Stimulated activated effector memory CD8-positive, alpha-beta T cell treated with anti-CD3 and anti-CD28 coated beads, Interleukin-12 subunit alpha, Interleukin-12 subunit beta, amount 100 ng/mL, for 72 hours (primary cell): ENCODE results near the gene DLG4.
A peak's percentile ranks its signal among the peaks of the same experiment; 100 is the strongest.
"Not testable (repeated sequence)": the region's sequence is repeated elsewhere in the genome, so short reads cannot be mapped to it uniquely, and the experiment has no call there.

ENCODE experiments used
- ATAC-seq: fragments of 150-1000 bp; cut with Tn5 transposase; 2 replicates; pipeline ENCODE4 v1.10.0; 2021
- DNase-seq, 2 donors: peaks; one replicate each; pipeline ENCODE4 v3.0.0; 2021 to 2022; ENCODE audit warnings: low spot score in 2 of 2
- H3K27ac Mint-ChIP-seq: one replicate; pipeline ENCODE4 v1.8.0; 2022; ENCODE audit warnings: mild to moderate bottlenecking, mixed read lengths
- H3K36me3 Mint-ChIP-seq: one replicate; pipeline ENCODE4 v1.8.0; 2022; ENCODE audit warnings: mild to moderate bottlenecking, mixed read lengths
- H3K4me1 Mint-ChIP-seq: one replicate; pipeline ENCODE4 v1.8.0; 2022; ENCODE audit warnings: mixed read lengths
- H3K4me3 Mint-ChIP-seq: one replicate; pipeline ENCODE4 v1.8.0; 2022; ENCODE audit warnings: mild to moderate bottlenecking, mixed read lengths
- H3K9me3 Mint-ChIP-seq: one replicate; pipeline ENCODE4 v1.8.0; 2022; ENCODE audit warnings: mixed read lengths

Gene DLG4

DNA sequence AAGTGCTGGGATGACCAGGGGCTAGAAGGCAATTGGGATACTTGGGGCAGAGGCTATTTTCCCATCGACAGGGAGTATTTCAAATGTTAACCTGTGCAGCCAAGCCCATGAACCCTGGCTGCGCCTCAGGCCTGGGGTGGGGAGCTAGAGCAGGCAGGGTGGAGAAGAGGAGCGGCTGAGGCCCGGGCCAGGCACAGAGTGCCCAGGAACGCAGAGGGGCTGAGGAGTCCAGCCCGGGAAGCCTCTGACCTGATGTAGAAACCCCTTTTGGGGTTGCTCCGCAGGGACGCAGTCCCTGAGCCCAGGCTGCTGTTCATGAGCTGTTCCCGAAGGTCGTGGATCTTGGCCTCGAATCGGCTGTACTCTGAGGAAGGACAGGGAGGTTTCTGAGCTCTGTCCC, 23.7 kb downstream of the DLG4 start:
- no peak overlapping the region for H3K4me3 Mint-ChIP-seq
- ATAC-seq (no peak), DNase-seq (no peak)
- H3K4me1 Mint-ChIP-seq, result peaks cover 9% of the 10 kb centered on the region
- H3K36me3 Mint-ChIP-seq, result no peaks in the 10 kb centered on the region
- H3K9me3 Mint-ChIP-seq, result no peaks in the 10 kb centered on the region
- H3K27ac Mint-ChIP-seq, result no peak overlapping the region

DNA sequence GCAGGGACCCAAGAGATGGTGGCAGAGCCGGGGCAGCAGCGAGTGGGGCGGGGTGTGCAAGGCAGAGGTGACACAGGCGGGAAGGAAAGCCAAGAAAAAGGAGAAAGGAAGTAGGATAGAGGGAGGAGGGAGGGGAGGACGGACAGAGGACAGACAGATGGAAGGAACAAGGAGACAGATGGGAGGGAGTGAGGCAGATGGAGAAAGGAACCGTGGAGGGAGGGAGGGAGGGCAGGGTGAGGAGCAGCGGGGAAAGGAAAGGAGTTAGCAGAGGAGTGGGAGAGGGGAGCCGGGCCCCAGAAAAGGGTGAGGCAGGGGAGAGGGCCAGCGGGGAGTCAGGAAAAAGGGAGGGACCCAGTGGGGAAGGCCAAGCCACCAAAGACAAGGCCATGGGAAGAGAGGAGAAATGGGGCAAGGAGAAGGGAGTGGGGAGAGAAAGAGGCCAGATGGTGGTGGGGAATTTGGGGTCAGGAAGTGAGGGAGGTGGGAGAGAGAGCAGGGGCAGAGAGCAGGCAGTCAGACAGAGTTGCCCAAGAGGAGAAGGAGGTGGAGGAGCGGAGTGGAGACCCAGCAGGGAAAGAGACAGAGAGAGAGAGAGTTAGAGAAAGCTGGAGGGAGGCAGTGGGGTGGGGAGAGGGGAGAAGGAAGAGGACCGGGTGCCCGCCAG, 27.2 kb downstream of the DLG4 start:
- H3K27ac Mint-ChIP-seq, result no peak overlapping the region
- no peak for DNase-seq
- no peak overlapping the region for H3K4me3 Mint-ChIP-seq
- no peaks in the 10 kb centered on the region for H3K9me3 Mint-ChIP-seq
- peaks cover 9% of the 10 kb centered on the region for H3K4me1 Mint-ChIP-seq
- no peak for ATAC-seq
- no peaks in the 10 kb centered on the region for H3K36me3 Mint-ChIP-seq

DNA sequence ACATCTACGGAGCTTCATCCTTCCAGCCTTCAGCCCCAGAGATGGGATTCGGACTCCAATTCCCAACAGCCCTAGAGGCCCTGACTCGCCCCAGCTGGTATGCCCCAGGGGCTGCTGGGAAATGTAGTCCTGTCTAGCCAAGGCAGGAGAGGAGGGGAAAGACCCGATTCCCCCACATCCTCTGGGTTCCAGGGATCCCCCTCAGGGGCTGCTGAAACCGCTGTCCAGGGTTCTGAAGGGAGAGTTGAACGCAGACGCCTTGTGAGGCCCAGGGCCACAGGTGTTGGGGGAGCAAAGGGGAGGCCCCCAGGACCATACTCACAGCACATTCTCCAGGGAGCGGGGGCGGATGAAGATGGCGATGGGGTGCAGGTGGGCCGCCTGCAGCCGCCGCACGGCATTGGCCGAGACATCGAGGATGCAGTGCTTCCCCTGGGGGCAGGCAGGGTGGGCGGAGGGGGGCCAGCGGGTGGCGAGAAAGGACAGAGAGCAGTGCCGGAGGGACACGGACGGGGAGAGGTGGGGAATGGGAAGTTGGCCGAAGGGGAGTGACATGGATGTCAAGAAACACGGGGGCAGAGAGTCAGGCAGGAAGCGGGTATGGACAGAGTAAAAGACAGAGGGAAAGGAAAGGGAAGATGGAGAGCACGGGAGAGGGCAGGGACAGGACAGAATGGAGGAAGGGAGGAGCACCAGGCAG, 27.9 kb downstream of the DLG4 start:
- Mint-ChIP-seq H3K27ac (no peak overlapping the region), H3K9me3 (no peaks in the 10 kb centered on the region), H3K36me3 (no peaks in the 10 kb centered on the region), H3K4me3 (no peak overlapping the region), H3K4me1 (peaks cover 11% of the 10 kb centered on the region)
- DNase-seq (no peak), ATAC-seq (no peak)

DNA sequence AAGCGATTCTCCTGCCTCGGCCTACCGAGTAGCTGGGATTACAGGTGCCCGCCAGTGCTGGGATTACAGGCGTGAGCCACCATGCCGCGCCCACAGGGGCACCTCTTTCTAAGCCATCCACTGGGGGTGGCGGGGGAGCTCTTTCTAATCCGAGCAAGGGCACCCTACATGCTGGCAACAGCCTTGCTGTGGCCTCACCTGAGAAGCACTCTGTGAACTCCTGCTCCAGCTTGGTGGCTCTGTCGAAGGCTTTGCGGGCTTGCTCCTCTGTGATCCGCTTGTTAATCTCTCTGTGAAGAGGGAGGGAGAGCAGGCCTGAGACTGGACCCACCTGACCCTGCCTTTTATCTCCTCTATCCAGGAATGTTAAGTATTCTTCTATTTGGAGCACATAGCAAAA, 28.6 kb downstream of the DLG4 start:
- H3K9me3 Mint-ChIP-seq, result no peaks in the 10 kb centered on the region
- ATAC-seq, result no peak
- DNase-seq, result no peak
- no peak overlapping the region for H3K4me3 Mint-ChIP-seq
- peaks cover 16% of the 10 kb centered on the region for H3K4me1 Mint-ChIP-seq
- no peaks in the 10 kb centered on the region for H3K36me3 Mint-ChIP-seq
- no peak overlapping the region for H3K27ac Mint-ChIP-seq

DNA sequence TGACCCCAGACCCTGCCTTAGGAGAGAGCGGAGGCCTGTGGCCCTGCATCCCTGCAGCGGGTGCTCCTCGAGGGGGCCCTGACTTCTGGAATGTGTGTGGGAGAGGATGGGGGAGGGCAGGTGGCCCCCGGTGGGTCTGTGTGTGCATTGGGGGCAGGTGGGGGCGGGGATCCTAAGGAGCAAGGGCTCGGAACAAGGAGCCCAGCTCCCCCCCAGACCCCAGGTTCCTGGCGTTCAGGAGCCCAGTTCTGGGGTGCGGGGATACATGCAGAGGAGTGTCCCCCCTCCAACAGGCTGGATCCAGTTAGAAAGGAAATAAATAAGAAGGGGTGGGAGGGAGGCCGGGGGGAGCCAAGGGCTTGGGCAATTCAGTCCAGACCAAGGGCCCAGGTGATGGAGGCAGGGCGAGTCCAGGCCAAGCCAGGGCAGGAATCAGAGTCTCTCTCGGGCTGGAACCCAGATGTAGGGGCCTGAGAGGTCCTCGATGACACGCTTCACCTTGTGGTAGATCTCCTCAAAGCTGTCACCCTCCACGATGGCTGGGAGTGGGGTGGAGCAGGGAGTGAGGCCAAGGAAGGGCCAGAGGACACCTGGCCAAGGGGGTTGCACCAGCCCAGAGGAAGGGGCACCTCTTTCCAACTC, 29.2 kb downstream of the DLG4 start:
- Mint-ChIP-seq H3K36me3 (no peaks in the 10 kb centered on the region), H3K4me1 (peaks cover 16% of the 10 kb centered on the region), H3K9me3 (no peaks in the 10 kb centered on the region), H3K27ac (no peak overlapping the region), H3K4me3 (no peak overlapping the region)
- ATAC-seq (no peak), DNase-seq (no peak)

DNA sequence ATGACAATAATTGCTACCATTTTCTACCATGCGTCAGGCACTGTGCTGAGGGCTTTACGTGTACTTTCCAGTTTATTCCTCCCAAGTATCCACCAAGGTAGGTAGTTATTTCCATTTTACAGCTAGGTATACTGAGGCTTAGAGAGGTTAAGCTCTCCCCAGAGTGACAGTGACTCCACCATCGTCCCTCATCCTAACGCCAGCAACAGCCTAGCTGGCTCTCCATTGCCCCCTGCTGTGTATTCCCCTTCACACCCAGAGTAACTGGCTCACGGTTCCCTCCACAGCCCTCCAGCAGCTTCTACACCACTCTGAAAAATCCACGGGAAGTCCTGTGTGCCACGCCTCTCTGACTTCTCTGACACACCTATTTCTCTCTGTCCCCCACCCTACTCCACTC, 33.4 kb downstream of the DLG4 start:
- peak; percentile 50 for ATAC-seq
- Mint-ChIP-seq H3K36me3 (no peaks in the 10 kb centered on the region), H3K4me1 (peaks cover 6% of the 10 kb centered on the region), H3K9me3 (no peaks in the 10 kb centered on the region), H3K27ac (peak overlapping the region; percentile 15), H3K4me3 (no peak overlapping the region)
- DNase-seq, result no peak

DNA sequence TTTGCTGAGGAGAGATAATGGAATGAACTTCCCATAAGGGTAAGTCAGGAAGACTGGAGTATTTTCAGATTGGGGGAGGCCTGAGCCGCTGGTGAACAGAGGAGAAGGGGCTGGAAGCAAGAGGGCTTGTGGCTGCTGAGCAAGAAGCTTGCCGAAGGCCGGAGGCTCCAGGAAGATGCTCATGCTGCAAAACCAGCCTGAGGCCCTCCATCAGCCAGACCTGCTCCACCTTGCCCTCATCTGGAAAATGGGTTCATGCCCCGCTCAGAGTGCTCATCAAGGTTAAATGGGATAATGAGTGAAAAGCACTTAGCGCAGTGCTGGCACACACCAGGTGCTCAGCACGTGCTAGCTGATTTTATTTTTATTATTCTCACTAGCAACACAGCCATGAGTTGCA, 35.0 kb downstream of the DLG4 start:
- Mint-ChIP-seq H3K36me3 (no peaks in the 10 kb centered on the region), H3K4me1 (peaks cover 6% of the 10 kb centered on the region), H3K9me3 (no peaks in the 10 kb centered on the region), H3K4me3 (no peak overlapping the region), H3K27ac (no peak overlapping the region)
- DNase-seq, result no peak
- no peak for ATAC-seq

DNA sequence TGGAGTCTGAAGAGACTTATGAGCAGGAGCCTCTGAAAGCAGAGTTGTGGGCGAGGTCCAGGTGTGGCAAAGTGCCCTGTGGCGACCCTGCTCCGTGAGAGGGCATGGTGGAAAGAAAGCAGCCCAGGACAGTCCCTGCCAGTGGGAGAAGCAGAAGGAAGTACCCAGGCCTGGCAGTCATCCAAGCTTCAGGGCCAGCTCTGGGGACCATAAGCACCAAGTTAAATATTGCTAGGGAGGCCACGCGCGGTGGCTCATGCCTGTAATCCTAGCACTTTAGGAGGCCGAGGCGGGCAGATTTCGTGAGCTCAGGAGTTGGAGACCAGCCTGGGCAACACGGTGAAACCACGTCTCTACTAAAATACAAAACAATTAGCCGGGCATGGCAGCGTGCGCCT, 35.5 kb downstream of the DLG4 start:
- H3K36me3 Mint-ChIP-seq, result no peaks in the 10 kb centered on the region
- H3K9me3 Mint-ChIP-seq, result no peaks in the 10 kb centered on the region
- no peak for DNase-seq
- peak overlapping the region; percentile 27 for H3K27ac Mint-ChIP-seq
- ATAC-seq, result no peak
- no peak overlapping the region for H3K4me3 Mint-ChIP-seq
- peaks cover 6% of the 10 kb centered on the region for H3K4me1 Mint-ChIP-seq

DNA sequence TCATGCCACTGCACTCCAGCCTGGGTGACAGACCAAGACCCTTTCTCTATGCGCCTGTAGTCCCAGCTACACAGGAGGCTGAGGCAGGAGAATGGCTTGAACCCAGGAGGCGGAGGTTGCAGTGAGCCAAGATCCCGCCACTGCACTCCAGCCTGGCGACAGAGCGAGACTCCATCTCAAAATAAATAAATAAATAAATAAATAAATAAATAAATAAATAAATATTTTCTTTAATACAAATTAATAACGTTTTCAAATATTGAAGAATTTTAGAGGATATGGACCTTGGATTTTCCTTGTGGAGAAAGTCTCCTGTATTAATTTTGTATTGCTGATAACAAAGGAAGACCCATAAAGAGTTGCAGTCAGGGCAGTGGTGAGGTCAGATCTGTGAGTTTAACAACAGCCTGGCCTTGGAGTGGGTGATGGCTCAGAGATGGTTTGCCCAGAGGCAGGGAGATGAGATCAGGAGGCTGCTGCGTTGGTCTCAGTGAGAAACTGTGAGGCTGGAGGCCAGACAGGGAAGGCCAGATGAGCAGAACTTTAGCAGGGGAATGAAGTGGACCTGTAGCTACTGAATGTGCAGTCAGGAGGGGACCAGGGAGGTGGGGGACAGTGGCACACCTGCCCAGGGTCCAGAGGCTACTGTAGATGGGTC, 36.1 kb downstream of the DLG4 start:
- Mint-ChIP-seq H3K4me1 (peaks cover 6% of the 10 kb centered on the region), H3K4me3 (no peak overlapping the region), H3K9me3 (no peaks in the 10 kb centered on the region), H3K36me3 (no peaks in the 10 kb centered on the region), H3K27ac (peak overlapping the region; percentile 27)
- ATAC-seq (no peak), DNase-seq (no peak)

DNA sequence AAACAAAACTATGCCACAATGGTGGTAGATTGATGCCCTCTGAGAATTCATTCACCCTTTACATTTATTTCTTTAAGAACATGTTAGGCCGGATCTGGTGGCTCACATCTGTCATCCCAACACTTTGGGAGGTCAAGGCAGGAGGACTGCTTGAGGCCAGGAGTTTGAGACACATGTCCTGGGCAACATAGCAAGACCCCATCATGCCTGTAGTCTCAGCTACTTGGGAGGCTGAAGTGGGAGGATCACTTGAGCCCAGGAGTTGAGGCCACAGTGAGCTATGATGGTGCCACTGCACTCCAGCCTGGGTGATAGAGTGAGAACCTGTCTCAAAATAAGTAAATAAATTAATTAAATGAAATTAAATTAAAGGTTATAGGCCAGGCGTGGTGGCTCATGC, 37.5 kb downstream of the DLG4 start:
- not testable (repeated sequence) for ATAC-seq, H3K9me3 Mint-ChIP-seq, H3K27ac Mint-ChIP-seq, H3K4me3 Mint-ChIP-seq, H3K36me3 Mint-ChIP-seq, DNase-seq
- peaks cover 15% of the 10 kb centered on the region for H3K4me1 Mint-ChIP-seq

DNA sequence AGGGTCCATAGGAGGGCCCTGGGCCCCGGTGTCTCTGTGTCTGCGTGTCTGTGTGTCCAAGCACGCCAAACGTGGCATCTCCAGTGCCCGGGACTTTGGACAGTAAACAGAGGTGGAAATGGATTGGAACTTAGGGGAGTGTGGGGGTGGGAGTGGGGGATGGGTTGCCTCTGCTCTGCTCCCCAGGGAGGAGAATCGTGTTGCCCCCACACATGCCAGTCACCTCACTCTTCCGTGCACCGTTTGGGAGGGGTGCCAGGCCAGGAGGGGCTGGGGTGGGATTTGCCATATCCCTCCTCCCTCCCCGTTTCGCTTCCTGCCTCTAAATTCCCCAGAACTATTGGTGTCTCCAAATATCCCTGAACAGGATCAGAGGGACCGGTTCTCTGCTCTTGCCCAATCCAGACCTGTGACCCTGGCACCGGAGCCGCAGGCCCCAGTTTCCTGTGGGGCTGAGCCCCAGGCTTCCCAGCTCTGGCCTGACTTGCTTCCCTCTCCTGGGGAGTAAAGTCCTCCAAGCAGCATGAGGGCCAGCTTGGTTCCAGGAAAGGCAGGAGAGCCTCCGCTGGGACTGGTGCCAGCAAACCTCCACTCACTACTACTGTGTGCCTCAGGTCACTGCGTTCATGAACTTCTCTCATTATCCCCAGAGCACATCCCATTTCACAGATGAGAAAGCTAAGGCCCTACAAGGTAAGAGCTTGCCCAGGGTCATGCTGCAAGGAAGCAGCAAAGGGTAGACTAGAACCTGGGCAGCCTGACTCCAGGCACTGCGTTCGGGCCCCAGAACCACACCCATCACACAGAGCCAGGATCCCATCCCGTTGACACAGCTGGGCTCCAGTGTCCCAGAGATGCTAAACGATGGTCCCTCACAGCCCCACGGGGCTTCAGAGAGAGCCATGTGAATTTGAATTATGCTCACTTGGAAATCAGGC, 40.0 kb downstream of the DLG4 start, which contains the start of gene ASGR1:
Gene ASGR1 (minus strand): TSS at position 54 of the 938 bp plus-strand sequence. CDS start 807 bp downstream, outside the sequence.
- Mint-ChIP-seq H3K4me3 (peak within 1 kb of the TSS; percentile 67), H3K36me3 (no peaks in the 10 kb centered on the region), H3K9me3 (no peaks in the 10 kb centered on the region)

DNA sequence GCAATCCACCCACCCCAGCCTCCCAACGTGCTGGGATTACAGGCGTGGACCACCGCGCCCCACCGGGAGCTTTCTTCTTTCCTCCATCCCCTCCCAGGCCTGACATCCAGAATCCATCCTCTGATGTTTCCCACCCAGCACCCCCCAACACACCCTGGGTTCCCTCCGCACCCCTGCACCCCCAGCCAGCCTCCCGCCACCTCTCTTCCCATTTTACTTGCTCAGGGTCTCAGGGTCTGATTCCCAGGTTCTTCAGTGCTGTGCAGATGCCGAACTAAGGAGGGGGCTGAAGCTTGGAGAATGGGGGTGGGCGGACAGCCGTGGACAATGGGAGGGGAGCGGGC, 40.7 kb downstream of the DLG4 start:
- peaks cover 9% of the 10 kb centered on the region for H3K4me1 Mint-ChIP-seq
- no peaks in the 10 kb centered on the region for H3K9me3 Mint-ChIP-seq
- no peak overlapping the region for H3K4me3 Mint-ChIP-seq
- no peak for ATAC-seq
- no peaks in the 10 kb centered on the region for H3K36me3 Mint-ChIP-seq
- no peak overlapping the region for H3K27ac Mint-ChIP-seq
- no peak for DNase-seq

More for the DNA sequence above, 40.0 kb downstream of the DLG4 start, which contains the start of gene ASGR1:
- ATAC-seq (no peak), DNase-seq (no peak)
- peaks cover 9% of the 10 kb centered on the region for H3K4me1 Mint-ChIP-seq
- H3K27ac Mint-ChIP-seq, result no peak within 1 kb of the TSS

DNA sequence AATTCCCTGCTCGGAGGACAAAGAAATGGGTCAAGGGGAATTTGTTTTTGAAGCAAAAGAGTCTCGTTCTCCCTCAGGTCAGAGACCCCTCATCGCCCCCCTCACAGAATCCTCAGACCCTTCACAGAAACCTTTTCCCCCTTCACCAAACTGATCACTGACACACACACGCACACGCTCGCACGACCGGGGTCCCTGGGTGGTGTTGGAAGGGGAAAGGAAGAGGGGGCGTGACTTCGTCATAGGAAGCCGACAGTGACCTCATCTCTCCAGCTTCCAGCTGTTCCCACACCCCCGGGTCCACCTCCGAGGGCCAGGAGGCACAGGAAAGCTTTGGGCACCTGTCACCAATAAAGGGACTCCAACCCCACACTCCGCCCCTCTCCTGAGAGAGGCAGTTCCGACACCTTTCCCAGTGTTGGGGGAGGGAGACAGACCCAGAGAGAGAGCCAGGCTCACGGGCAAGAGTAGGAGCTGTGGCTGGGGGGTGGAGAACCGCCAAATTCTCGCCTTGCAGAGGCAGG, 41.6 kb downstream of the DLG4 start:
- ATAC-seq, result no peak

DNA sequence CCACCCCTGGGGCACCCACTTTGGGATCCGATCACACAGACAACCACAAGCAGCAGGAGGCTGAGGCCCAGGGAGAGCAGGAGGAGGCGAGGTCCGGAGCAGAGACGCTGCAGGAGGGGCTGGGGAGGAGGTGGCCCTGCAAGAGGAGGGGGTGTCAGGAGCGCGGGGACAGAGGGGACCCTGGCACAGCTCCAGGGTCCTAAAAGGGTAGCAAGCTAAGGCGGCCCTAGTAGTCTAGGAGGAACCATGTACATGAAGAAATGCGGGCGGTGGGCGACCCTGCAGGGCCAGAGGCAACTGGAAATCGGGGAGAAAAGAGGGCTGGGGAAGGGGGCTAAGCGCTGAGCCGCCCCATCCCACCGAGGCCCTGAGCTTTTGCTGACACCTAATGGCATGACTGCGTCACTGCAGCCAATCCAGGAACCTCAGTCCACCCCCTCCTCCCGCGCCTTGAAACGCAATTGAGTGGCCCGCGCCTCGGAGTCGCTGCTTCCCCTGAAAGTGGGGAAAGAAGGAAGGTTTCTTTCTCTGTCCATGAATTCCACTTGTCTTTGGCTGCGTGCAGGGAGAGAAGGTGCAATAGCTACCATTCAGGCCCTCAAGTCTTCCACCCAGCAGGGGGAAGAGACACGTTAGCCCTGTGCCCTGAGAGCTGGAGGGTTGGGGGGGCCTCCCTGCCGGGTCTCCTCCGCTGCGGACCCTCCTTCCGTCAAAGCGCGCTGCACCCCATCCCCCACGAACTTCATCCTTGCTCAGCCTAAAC, 42.3 kb downstream of the DLG4 start:
- peak overlapping the region; percentile 67 for H3K4me3 Mint-ChIP-seq
- peak; percentile 75 for ATAC-seq
- no peaks in the 10 kb centered on the region for H3K9me3 Mint-ChIP-seq
- H3K27ac Mint-ChIP-seq, result no peak overlapping the region
- no peaks in the 10 kb centered on the region for H3K36me3 Mint-ChIP-seq
- peaks cover 9% of the 10 kb centered on the region for H3K4me1 Mint-ChIP-seq
- peak; percentile 58 to 78 for DNase-seq

More for the DNA sequence above, 41.6 kb downstream of the DLG4 start:
- Mint-ChIP-seq H3K4me1 (peaks cover 9% of the 10 kb centered on the region), H3K36me3 (no peaks in the 10 kb centered on the region), H3K9me3 (no peaks in the 10 kb centered on the region), H3K4me3 (peak overlapping the region; percentile 67), H3K27ac (no peak overlapping the region)
- no peak for DNase-seq
